HG02571 (cell line): ENCODE data around the gene KMO.
A peak's percentile ranks its signal among the peaks of the same experiment; 100 is the strongest.

Experiments used
- ATAC-seq: cut with Tn5 transposase; IDR thresholded peaks from one replicate; pipeline ENCODE4 v1.9.1; 2021; ENCODE audit warnings: mild to moderate bottlenecking, moderate library complexity; ENCODE audit not compliant: unreplicated experiment

Gene KMO

DNA sequence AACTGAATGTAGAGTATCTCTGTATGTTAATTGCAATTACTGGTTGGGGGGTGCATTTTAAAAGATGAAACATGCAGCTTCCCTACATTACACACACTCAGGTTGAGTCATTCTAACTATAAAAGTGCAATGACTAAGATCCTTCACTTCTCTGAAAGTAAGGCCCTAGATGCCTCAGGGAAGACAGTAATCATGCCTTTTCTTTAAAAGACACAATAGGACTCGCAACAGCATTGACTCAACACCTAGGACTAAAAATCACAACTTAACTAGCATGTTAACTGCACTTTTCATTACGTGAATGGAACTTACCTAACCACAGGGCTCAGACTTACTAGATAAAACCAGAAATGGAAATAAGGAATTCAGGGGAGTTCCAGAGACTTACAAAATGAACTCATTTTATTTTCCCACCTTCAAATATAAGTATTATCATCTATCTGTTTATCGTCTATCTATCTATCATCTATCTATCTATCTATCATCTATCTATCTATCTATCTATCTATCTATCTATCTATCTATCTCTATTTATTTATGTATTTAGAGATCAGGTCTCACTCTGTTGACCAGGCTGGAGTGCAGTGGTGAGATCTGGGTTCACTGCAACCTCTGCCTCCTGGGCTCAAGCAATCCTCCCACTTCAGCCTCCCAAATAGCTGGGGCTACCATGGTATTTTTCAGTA lies 60.2 kb downstream of the KMO start:
- ATAC-seq, result peak; percentile 61

DNA sequence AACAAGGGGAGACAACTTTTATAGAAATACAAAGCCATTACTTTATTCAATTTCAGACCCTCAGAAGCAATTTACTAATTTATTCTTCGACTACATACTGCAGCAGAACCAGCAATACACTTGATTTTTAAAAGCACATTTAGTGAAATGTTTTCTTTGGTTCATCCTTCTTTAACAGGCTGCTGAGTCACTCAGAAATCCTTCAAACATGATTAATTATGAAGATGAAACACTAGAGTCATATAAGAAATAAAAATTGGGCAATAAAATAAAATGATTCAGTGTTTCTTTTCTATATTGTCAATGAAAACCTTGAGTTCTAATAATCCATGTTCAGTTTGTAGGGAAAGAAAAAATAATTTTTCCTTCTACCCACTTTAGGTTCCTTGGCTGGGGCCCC lies 61.0 kb downstream of the KMO start:
- ATAC-seq, result no peak

DNA sequence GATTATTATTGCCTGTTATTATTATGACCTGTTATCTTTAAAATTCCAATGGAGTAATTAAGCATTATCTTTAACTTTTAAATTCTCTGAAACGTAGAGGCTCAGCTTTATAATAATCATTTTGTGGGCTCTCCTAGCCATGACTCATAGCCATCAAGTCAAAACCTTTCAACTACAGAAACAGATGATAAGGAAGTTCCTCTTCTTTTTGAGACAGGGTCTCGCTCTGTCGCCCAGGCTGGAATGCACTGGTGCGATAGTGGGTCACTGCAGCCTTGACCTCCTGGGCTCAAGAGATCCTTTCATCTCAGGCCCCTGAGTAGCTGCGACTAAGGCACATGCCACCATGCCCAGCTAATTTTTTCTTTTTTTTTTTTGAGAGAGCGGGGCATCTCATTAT lies 64.5 kb downstream of the KMO start:
- no peak for ATAC-seq

DNA sequence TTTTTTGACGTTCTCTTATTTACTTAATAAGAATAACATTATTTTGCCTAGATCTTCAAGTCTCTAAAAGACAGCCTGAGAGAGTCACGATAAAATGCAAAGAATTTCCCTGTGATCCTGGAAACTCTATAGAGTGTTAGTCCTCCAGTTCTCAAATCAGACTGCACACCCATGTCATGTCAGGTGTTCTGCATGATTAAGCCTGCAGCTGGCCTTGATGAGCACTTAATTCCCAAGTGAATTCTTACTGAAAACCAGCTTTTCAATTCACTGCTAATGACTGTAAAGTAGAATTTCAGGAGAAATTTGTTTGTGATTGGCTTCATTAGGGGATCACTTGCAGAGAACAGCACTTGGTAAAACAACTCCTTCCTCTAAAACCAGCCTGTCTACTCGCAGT lies 66.1 kb downstream of the KMO start:
- no peak for ATAC-seq

DNA sequence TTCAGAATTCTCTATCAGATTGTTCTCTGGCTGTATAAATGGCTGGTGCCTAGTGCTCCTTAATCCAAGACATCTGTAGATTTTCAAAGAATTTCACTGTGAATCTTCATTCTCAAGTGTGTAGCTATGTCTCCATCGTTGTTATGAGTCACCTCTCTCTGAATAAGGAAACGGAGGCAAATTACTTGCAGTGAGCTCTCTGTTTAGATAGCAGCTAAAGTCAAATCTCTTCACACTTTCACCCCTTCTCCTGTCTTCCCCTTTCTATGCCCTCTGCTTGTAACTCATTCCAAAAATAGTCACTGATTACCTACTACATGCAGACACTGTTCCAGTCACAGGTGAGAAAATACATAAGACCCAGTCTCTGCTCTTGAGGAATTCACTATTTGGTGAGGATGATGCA lies 68.3 kb downstream of the KMO start:
- peak; percentile 89 for ATAC-seq

DNA sequence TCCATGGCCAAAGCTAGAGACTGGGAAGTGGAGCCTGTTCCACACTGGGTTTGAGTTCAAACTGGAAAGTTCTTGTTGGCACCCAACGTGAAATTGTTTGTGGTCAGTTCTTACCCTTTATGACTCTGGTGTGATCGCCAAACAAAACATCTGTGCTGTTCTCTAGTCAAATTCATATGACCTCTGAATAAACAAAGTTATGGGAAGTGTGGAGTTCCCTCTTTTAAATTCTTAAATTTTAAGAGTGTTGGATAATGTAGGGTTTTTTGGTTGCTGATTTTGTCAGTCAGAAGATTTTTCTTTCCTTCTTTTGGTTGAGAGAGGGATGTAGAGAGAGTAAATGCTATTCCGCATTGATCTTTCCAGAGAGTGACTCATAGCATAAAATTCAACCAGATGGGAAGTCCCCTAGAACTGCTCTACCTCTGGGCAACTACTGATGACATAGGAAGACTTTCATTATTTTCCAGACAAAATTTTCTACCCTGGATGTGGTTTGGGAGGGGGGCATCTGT lies 71.6 kb downstream of the KMO start:
- ATAC-seq, result no peak

DNA sequence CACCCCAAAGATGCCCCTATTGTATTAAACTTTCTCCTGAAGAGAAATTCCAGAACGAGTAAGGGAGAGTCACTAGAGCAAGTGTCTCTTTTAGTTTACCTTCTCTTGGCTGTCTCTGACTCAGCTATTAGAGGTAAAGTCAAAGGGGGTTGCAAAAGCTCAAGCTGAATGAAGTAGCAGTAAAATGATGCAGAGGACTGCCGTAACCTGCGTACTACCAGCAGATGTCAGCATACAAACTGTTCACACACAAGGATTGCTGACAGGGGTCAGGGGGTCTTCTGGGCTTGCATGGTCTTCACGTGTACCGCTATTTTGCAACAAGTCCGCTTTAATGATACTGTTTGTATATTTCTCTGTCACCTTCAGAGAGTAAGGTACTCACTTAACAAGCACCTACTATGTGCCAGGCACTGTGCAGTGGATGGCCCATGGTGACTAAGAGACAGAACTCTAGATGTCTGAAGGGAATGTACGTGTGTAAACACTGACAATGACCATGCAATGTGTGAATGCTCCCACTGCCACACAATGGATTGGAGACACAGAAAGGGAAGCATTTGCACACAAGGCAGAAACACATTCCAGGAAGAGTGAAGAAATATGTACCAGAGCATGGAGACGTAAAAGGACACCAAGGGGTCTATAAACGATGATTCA lies 73.1 kb downstream of the KMO start:
- no peak for ATAC-seq

DNA sequence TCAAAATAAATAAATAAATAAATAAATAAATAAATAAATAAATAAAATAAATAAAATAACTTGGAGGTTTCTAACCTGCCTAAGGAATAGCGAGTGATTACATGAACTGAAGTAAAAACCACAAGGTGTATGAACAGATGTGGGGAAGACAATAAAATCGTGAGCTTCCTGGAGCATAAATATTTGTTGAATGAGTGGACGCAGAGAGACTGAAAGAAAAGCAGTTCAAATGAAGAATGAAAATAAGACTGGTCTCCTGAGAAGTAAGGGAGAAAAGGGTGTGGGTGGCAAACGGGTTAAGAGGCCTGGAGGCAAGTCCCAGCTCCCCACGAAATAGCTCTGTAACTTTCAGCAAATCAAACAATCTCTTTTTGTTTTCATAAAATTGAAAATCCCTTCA lies 74.4 kb downstream of the KMO start:
- ATAC-seq, result no peak

DNA sequence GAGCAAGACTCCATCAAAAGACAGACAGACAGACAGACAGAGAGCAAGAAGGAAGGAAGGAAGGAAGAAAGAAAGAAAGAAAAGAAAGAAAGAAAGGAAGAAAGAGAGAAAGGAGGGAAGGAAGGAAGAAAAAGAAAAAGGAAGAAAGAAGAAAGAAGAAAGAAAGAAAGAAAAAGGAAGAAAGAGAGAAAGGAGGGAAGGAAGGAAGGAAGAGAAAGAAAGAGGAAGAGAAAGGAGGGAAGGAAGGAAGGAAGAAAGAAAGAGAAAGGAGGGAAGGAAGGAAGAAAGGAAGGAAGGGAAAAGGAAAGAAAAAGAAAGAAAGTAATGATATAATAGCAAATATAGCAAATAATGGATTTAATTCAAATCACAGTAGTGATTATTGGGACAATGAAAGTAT lies 75.3 kb downstream of the KMO start:
- no peak for ATAC-seq

DNA sequence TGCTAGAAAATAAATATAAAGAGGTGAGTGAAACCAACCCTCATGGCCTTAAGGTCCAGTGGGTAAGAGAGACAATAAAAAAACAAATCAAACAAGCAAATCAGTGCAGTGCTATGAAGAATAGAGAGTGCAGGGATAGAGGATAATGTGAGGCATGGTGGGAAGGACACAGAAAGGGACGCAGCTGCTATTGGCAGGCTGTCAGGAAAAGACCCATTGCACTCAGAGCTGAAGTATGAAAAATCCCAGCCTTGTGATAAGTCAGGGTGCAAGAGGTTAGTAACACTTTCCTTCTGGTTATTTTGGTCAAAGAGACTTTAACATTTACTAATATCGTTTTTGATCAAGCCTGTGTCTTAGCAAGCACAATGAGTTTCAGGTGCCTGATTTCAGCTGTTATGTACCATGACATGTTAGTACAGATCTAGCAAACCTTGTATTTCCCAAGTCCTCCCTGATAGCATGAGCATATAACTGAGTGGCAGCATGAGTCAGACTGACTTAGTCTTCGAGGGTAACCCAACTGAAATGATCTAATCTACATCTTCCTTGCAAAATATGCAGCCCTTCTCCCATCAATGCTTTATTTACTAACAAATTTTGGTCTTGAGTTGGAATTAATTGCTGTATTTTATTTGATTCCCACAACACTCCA lies 76.3 kb downstream of the KMO start:
- ATAC-seq, result no peak

DNA sequence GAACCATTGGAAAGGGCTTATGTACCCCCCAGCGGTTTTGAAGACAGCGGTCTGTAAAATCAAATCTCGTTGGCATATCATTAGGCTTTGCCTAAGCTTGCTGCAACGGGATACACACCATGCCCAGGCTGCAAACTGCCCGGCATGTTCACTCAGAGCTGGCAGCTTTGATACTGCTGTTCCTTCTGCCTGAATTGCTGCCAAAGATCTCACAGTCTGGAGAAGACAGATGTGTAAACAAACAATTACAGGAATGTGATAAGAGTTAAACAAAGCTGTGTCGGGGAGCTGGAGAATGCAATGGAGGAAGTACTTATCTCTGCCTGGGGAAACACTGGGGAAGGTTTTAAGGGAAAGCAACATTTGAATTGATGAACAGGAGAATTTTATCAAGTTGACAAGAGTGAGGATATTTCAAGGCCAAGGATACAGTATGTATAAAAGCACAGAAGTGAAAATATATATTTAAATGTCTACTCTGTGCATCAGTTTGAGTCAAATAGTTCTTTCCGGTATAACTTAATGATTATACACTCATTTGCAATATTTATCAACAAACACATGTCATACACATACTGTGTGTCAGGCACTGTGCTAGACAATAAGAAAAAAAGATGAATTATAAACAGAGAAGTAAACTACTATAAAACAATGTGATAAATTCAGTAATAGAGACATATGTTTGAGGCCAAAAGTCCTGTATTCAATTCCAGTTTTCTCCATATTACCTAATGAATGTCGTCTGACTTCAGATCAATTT lies 78.1 kb downstream of the KMO start:
- ATAC-seq, result no peak

DNA sequence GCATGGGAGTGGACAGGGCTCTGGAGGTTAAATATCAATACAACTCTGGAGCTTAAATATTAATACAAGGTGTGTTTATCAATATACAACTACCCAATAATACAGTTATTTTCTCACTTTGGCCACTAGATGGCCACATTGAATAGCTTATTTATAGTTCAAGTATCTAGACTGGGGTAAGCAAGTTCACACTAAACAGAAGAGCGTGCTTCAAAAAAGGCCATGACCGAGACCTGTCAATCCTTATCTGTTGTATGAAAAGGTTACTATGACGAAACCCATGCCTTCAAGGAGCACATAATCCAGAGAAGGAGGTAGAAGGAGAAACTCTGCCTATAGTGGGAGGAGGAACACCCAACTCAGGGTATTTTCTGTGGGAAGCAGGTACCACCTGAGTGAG lies 78.9 kb downstream of the KMO start:
- ATAC-seq, result peak; percentile 87

DNA sequence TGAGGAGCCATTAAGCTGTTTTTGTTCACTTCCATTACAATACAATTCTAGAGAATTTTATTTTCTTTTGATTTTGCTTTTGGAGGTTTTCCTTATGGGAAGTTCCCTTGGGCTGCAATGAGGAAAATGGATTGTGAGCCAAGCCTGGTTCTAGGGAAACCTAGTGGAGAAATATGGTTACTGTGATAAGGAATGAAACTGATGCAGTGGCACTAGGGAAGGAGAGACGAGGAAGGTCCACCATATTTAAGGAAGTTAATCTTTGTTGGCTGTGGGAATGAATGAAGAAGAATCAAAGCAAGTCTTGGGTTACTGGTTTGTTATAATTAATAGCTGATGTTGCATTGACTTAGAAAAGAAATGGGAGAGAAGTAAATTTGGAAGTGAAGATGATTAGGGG lies 79.6 kb downstream of the KMO start:
- ATAC-seq, result no peak

DNA sequence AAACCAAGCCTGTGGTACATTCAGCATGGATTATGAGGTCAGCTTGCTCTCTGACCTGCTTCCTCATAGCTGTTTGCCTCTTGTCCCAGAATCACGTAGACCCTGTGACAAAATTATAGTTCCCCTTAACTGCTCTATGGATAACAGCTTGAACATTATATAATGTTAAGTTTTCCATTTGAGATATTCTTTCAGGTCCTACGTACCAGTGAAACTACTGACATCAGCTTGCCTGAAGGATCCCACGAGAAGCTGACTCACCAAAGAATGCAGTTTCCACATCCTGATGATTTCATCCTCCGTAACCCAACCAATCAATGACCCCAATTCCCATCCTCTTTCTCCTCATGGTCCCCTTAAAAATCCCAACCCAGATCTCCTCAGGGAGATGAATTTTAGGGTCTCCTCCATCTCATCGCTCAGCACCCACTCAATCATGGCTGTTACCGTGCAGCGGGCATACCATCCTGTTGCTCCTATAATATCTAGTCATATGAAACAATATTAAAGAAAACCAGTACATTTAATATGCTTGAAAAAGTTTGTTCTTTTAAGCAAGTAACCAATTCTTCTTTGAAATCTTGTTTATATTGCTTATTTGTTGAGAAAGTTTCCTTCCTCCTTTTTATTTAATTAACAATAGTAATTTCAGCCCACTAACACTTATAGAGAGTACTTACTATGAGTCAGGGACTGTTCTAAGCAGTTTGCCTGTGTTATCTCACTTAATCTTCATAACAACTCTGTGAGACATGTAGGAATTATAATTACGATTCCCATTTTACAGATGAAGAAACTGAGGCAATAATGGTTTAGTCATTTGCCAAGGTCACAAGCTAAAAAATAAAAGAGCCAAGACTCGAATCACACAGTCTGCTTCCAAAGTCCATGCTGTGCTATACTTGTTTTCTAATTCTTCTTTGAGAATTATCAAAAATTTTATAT lies 80.6 kb downstream of the KMO start:
- ATAC-seq, result no peak

DNA sequence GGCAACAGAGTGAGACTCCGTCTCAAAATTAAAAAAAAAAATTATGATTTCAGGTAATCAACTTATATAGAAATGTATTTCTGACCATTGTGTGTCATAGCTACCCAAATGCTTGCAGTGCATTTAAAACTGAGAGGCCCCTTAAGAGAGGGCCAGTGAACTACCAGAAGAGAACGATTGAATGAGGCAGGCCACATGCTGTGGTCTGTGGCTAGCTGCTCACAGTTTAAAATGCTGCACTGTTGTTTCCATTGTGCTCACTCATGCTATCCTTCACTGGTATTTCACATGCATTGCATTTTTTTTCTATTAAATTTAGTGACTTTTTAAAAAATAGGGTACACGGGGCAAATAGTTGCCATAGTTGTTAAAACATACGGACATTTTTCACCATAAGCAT lies 82.0 kb downstream of the KMO start:
- no peak for ATAC-seq

DNA sequence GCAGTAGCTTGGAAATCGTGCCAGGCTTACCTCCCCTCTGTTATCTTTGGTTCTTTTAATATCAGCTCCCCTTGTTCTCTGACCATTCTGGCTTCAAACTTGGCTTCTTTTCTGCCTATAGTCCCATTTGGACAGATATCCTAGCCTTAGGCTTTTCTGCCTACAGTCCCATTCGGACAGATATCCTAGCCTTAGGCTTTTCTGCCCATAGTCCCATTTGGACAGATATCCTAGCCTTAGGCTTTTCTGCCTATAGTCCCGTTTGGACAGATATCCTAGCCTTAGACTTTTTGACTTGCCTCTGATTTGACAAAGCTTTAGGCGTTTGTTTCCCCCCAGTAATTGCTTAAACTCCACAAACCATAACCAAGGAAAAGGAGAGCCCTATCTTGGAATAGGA lies 82.4 kb downstream of the KMO start:
- ATAC-seq, result no peak

DNA sequence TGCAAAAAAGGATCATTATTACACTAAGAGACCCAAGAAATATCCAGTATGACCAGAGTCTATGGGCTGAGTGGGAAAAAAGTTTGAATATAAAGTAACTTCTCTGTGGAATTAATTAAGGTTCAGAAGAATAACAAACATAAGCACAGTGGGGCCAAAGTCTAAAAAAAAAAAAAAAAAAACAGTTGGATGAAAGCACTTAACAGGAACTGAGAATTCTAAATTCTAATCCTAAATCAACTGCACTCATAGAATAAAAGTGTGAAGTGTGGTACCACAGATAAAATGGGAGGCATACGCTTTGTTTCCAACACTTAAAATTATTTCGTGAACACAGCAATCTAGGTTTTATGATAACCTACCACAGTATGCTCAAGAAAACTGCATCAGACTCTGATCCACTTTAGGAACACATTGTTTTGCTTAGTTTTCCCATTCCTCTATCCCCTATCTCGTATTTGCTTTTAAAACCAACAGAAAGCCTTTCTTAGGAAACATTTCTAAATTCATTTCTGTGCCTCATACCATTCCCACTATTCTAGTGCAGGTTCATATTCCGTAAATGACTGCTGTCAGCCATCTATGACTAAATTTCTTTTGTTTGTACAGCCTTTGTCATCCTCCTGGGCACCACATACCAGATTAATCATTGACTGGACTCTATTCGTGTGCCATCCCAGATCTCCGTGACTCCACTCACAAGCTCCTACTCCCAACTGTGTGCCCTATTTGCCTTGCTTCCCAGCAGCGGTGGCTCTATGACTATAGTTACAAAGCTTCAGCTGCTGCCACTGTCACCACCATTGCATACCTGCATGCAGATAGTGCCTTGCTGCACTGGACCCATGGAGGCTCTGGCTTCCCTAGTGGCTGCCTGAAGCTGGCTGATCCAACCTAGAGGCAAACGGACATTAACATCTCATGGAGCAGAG lies 83.1 kb downstream of the KMO start:
- no peak for ATAC-seq

DNA sequence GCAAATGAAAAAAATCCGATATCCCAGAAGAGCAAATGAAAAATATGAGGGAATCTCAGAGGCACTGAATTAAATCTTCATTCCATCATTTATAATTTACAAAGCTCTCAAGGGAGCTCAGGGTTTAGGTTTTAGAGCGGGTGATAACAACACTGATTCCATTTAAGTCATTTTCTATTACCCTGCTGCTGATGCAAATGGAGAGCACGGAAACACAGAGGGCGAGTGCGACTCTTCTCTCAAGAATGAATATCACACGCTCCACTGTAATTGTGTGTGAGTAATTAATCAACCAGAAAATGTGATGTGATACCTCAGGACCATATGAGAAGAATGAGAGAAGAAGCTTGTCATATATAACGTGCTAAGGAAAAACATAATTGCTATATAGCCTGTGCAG lies 85.2 kb downstream of the KMO start:
- ATAC-seq, result no peak

DNA sequence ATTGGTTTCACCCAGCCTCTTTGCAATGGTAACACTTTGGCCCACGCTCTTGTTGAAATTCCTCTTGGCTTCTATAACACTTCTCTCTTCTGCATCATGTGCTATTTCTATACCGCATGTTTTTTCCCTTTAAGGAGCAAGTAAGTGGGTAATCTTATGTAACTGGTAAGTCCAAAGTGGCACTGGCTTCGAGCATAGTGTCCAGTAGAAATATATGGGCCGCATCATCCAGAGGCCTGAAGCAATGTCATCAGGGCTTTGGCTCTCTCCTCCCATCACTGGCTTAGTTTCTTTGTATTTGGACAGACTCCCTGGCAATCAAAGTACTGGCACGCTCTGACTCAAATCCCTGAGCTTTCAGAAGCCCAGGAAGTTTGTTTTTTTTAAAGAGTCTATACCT lies 90.5 kb downstream of the KMO start:
- ATAC-seq, result no peak
